NCI-H82 treated with DMSO at 0.1 percent for 48 hours (cell line): Measurements from ENCODE around the gene MTF2.

Source experiments
- DNase-seq: peaks from one replicate; lab custom pipeline; 2025; ENCODE audit not compliant: unreplicated experiment; lab: John Stamatoyannopoulos, UW

Gene MTF2

GRCh38 chr1:93180723-93181613 is 101.9 kb downstream of the MTF2 start, which contains the start of gene CCDC18:
Gene CCDC18, plus strand, starts transcription at chr1:93180724. Its CDS starts 2,638 bp downstream, at chr1:93183362.
- no peak for DNase-seq

- no peak for DNase-seq
Observed at GRCh38 chr1:93186667-93187066, 107.6 kb downstream of the MTF2 start.
